MCF 10A (cell line): ENCODE data around the gene ADCY1. TPM values are rescaled to one million over a fixed set of nuclear protein-coding genes. Genes with fewer than 3 reads are reported as not detected.

ENCODE experiments used
- BruUV-seq: library from RNA; stranded (reverse); fragments of 400-500 nt; replicated peaks from 2 replicates; lab custom pipeline; 2021; lab: Mats Ljungman, UMichigan
- CTCF ChIA-PET: fragments of 300-600 bp; sonication (Branson Sonifier 250); formaldehyde crosslinking; extraction: SDS; loops from one replicate; lab custom pipeline; 2021; ENCODE audit warnings: antibody characterized with exemption, inconsistent platforms; lab: Yijun Ruan, JAX
- POLR2A ChIA-PET: fragments of 300-600, 350-650 bp; sonication (Branson Sonifier 250); formaldehyde crosslinking; extraction: SDS; loops from one replicate; lab custom pipeline; 2020; ENCODE audit warnings: antibody characterized with exemption, inconsistent platforms; lab: Yijun Ruan, JAX
- DNase-seq: peaks from one replicate; pipeline ENCODE4 v3.0.0-alpha.2; 2018; ENCODE audit not compliant: unreplicated experiment
- H3K27ac Mint-ChIP-seq: one replicate; pipeline ENCODE4 v1.8.0; 2022; ENCODE audit warnings: mild to moderate bottlenecking, low read depth, mixed read lengths; ENCODE audit not compliant: unreplicated experiment
- H3K27me3 Mint-ChIP-seq: one replicate; pipeline ENCODE4 v1.8.0; 2022; ENCODE audit warnings: mixed read lengths; ENCODE audit not compliant: insufficient read depth, unreplicated experiment
- H3K36me3 Mint-ChIP-seq: one replicate; pipeline ENCODE4 v1.8.0; 2022; ENCODE audit warnings: mild to moderate bottlenecking, moderate library complexity, mixed read lengths; ENCODE audit not compliant: insufficient read depth, unreplicated experiment
- H3K4me1 Mint-ChIP-seq: one replicate; pipeline ENCODE4 v1.8.0; 2022; ENCODE audit warnings: mixed read lengths; ENCODE audit not compliant: insufficient read depth, unreplicated experiment
- H3K4me3 Mint-ChIP-seq: one replicate; pipeline ENCODE4 v1.8.0; 2022; ENCODE audit warnings: mild to moderate bottlenecking, moderate library complexity, mixed read lengths; ENCODE audit not compliant: unreplicated experiment
- H3K9me3 Mint-ChIP-seq: one replicate; pipeline ENCODE4 v1.8.0; 2022; ENCODE audit warnings: mixed read lengths; ENCODE audit not compliant: unreplicated experiment
- CTCF ChIP-seq: fragments of 200-600 bp; IDR thresholded peaks from one replicate; pipeline ENCODE4 v1.8.0; 2022; ENCODE audit warnings: antibody characterized with exemption, mild to moderate bottlenecking; ENCODE audit not compliant: unreplicated experiment
- intact Hi-C: fragments of 100-400 bp; cut with micrococcal nuclease; formaldehyde crosslinking; loops from 2 replicates; pipeline ENCODE4 v1.14.1; 2022
- total RNA-seq: library from RNA; stranded (reverse); gene quantifications from 2 replicates; pipeline ENCODE4 v1.2.3, GENCODE V29; 2022

The ADCY1 gene
- total RNA-seq, 1 experiment from 2014 or later = 0.61 TPM

DNA sequence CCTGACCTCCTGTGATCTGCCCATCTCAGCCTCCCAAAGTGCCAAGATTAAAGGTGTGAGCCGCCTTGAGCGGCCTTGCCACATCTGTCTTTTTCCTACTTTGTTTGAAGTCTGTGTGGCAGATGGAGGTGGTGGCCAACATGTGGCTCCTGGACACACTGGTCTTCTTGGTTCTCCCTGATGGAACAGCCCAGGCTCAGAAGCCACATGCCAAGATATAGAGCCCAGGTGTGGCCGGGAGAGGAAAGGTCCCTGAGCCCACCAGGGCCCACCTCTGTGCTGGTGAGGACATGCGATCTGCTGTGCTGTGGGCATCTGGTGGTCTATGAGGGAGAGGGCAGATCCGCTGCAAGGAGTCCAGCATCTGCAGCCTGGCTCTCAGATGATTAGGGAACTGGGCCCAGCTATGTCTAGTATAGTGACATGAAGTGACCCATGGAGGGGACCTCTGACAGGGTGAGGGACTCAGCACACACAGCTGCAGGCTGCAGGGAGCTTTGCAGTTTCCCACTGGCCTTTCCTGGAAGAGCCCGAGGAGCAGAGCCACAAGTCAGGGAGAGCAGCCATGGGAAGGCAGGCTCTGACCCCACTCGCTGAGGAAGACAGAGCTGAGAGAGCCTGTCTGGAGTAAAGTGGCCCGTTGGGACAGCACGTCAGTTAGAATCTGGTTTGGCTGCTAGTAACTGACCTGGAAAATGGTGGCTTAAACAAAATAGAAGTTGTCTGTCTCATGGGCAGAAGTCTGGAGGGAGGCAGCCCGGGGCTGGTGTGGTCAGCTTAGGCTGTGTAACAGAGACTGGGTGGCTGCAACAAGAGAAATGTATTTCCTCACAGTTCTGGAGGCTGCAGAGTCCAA lies 25.9 kb downstream of the ADCY1 start:
- H3K27me3 Mint-ChIP-seq = peaks cover 36% of the 10 kb centered on the region
- no peak for TF ChIP-seq CTCF
- H3K27ac Mint-ChIP-seq = no peak overlapping the region
- DNase-seq = no peak
- ChIA-PET POLR2A (no interaction called here), CTCF (no interaction called here)
- no peaks in the 10 kb centered on the region for H3K9me3 Mint-ChIP-seq
- H3K4me1 Mint-ChIP-seq = no peaks in the 10 kb centered on the region
- no TSS peak for BruUV-seq
- H3K36me3 Mint-ChIP-seq = no peaks in the 10 kb centered on the region
- H3K4me3 Mint-ChIP-seq = no peak overlapping the region
- intact Hi-C loops = no loop called here

GRCh38 chr7:45601094-45601493 lies 26.9 kb downstream of the ADCY1 start:
- ChIA-PET CTCF (no interaction called here), POLR2A (no interaction called here)
- peaks cover 28% of the 10 kb centered on the region for H3K27me3 Mint-ChIP-seq
- H3K4me3 Mint-ChIP-seq = no peak overlapping the region
- BruUV-seq = no TSS peak
- no peaks in the 10 kb centered on the region for H3K36me3 Mint-ChIP-seq
- DNase-seq = no peak
- no peaks in the 10 kb centered on the region for H3K4me1 Mint-ChIP-seq
- no peaks in the 10 kb centered on the region for H3K9me3 Mint-ChIP-seq
- no peak overlapping the region for H3K27ac Mint-ChIP-seq
- intact Hi-C loops = no loop called here
- no peak for TF ChIP-seq CTCF

DNA sequence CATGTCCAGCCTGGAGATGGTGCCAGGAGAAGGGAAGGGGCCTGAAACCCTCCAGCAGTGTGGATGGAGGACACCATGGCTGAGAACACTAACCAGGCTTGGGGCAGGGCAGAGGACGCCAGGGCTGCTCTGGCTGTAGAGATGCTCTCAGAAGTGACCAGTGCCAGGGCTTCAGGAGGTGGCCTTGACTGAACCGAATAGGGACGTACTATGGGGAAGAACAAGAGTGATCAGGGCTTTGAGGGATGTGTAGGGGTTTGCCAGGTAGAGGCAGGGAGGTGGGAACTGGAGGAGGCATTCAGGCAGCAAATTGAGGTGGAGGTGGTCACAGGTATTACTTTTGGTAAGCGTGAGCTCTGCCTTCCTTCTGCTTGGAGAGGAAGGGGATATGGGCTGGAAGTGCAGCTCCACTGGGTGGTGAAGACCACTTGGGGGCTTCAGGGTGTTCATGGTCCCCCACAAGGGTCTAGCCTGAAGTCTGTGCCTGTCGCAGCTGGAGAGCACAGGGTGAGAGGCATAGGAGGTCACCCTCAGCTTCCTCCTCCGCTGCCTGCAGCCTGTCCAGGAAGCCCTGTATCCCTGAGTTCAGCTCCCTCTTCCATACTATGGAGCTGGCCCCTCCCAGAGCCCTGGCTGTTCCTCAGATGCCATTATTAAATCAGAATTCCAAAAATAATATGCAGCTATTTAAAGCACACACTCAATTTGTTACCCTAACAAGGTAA lies 27.8 kb downstream of the ADCY1 start:
- Mint-ChIP-seq H3K9me3 (no peaks in the 10 kb centered on the region), H3K27ac (no peak overlapping the region), H3K27me3 (peaks cover 20% of the 10 kb centered on the region), H3K4me1 (no peaks in the 10 kb centered on the region), H3K4me3 (no peak overlapping the region), H3K36me3 (no peaks in the 10 kb centered on the region)
- CTCF ChIA-PET = interaction anchor here (1.2 kb wide), 1 partner anchor 11 kb away, joined by 3 read pairs; no protein-coding TSS in a partner anchor
- POLR2A ChIA-PET = no interaction called here
- no peak for DNase-seq
- no peak for TF ChIP-seq CTCF
- BruUV-seq = no TSS peak
- intact Hi-C loops = no loop called here

DNA sequence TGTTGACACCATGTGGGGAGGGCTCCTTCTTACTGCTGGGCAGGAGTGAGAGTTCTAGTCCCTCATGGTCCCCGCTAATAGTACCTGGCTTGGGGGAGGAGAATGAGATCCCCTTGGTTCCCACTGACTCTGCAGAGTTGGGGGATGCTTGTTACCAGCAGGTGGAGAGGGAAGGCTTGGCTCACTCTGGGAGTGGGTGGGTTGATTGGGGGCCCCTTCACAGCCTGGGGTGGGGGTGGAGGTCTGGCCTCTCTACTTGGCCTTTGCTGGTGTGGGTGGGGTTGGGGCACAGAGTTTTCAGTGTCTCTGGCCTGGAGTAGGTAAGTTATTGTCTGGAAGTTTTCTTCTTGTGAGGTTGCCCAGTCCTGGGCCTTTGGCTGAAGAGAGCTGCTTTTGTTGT lies 31.9 kb downstream of the ADCY1 start:
- Mint-ChIP-seq H3K9me3 (no peaks in the 10 kb centered on the region), H3K36me3 (no peaks in the 10 kb centered on the region), H3K27ac (no peak overlapping the region), H3K27me3 (no peaks in the 10 kb centered on the region), H3K4me3 (no peak overlapping the region), H3K4me1 (no peaks in the 10 kb centered on the region)
- intact Hi-C loops = no loop called here
- no TSS peak for BruUV-seq
- no peak for DNase-seq
- ChIA-PET CTCF (interaction anchor here (0.6 to 0.9 kb wide), 2 partner anchors 8 to 59 kb away, joined by 3 to 4 read pairs; no protein-coding TSS in a partner anchor), POLR2A (no interaction called here)
- no peak for TF ChIP-seq CTCF
